H9 (cell line): ENCODE results near the gene PTP4A2. TPM values are rescaled to one million over a fixed set of nuclear protein-coding genes. Genes with fewer than 3 reads are reported as not detected.

Source experiments
- DNase-seq: peaks from one replicate; pipeline ENCODE4 v3.0.0-alpha.2; 2017
- H2AFZ ChIP-seq: one replicate; pipeline ENCODE4 v1.6.1; 2013; ENCODE audit warnings: mild to moderate bottlenecking, low read length, control low read depth, moderate library complexity
- H2AK5ac ChIP-seq: 2 replicates; pipeline ENCODE4 v1.6.1; 2013; ENCODE audit warnings: low read length, control low read depth, mixed read lengths; ENCODE audit not compliant: insufficient read length
- H2BK120ac ChIP-seq: one replicate; pipeline ENCODE4 v1.6.1; 2013; ENCODE audit warnings: low read depth, mild to moderate bottlenecking, low read length, control low read depth, inconsistent platforms; ENCODE audit not compliant: poor library complexity, severe bottlenecking
- H2BK12ac ChIP-seq: 2 replicates; pipeline ENCODE4 v1.6.1; 2013; ENCODE audit warnings: low read length, control low read depth, mixed read lengths, low read depth; ENCODE audit not compliant: insufficient read length
- H2BK15ac ChIP-seq: 2 replicates; pipeline ENCODE4 v1.6.1; 2013; ENCODE audit warnings: low read depth, low read length, control low read depth
- H2BK20ac ChIP-seq: one replicate; pipeline ENCODE4 v1.6.1; 2013; ENCODE audit warnings: low read depth, mild to moderate bottlenecking, low read length, control low read depth, inconsistent platforms; ENCODE audit not compliant: poor library complexity, severe bottlenecking
- H2BK5ac ChIP-seq: 2 replicates; pipeline ENCODE4 v1.6.1; 2013; ENCODE audit warnings: low read length, control low read depth, mixed read lengths; ENCODE audit not compliant: insufficient read length
- H3K14ac ChIP-seq: 2 replicates; pipeline ENCODE4 v1.6.1; 2013; ENCODE audit warnings: low read length, control low read depth; ENCODE audit not compliant: insufficient read depth
- H3K18ac ChIP-seq: 2 replicates; pipeline ENCODE4 v1.6.1; 2013; ENCODE audit warnings: low read depth, mild to moderate bottlenecking, mixed read lengths, low read length, control low read depth; ENCODE audit not compliant: insufficient read length
- H3K23ac ChIP-seq: 2 replicates; pipeline ENCODE4 v1.6.1; 2013; ENCODE audit warnings: low read length, control low read depth, mixed read lengths, low read depth; ENCODE audit not compliant: insufficient read length
- H3K23me2 ChIP-seq: 2 replicates; pipeline ENCODE4 v1.6.1; 2013; ENCODE audit warnings: low read depth, mild to moderate bottlenecking, mixed read lengths, low read length, control low read depth; ENCODE audit not compliant: insufficient read length, poor library complexity, severe bottlenecking
- H3K27ac ChIP-seq: 2 replicates; pipeline ENCODE4 v1.5.1; 2013; ENCODE audit warnings: low read length, control low read depth, mixed read lengths, low read depth; ENCODE audit not compliant: insufficient read length
- H3K27me3 ChIP-seq: 2 replicates; pipeline ENCODE4 v1.6.1; 2013; ENCODE audit warnings: low read length, control low read depth, inconsistent platforms; ENCODE audit not compliant: insufficient read depth
- H3K4ac ChIP-seq: 2 replicates; pipeline ENCODE4 v1.6.1; 2013; ENCODE audit warnings: low read depth, mild to moderate bottlenecking, control low read depth, inconsistent platforms, low read length, moderate library complexity
- H3K4me1 ChIP-seq: 2 replicates; pipeline ENCODE4 v1.6.1; 2013; ENCODE audit warnings: low read length, control low read depth, inconsistent platforms; ENCODE audit not compliant: insufficient read depth
- H3K4me2 ChIP-seq: 2 replicates; pipeline ENCODE4 v1.6.1; 2013; ENCODE audit warnings: low read length, control low read depth, mixed read lengths; ENCODE audit not compliant: insufficient read length, insufficient read depth
- H3K56ac ChIP-seq: 2 replicates; pipeline ENCODE4 v1.6.1; 2013; ENCODE audit warnings: low read depth, mild to moderate bottlenecking, mixed read lengths, low read length, control low read depth; ENCODE audit not compliant: insufficient read length
- H3K79me1 ChIP-seq: 2 replicates; pipeline ENCODE4 v1.6.1; 2013; ENCODE audit warnings: low read depth, mild to moderate bottlenecking, moderate library complexity, low read length, control low read depth, inconsistent platforms; ENCODE audit not compliant: insufficient read depth, poor library complexity, severe bottlenecking
- H3K79me2 ChIP-seq: 2 replicates; pipeline ENCODE4 v1.6.1; 2013; ENCODE audit warnings: low read length, control low read depth, inconsistent platforms; ENCODE audit not compliant: insufficient read depth
- H3K9ac ChIP-seq: 2 replicates; pipeline ENCODE4 v1.6.1; 2013; ENCODE audit warnings: low read length, control low read depth, mixed read lengths; ENCODE audit not compliant: insufficient read length; ENCODE audit errors: extremely low read depth
- H3K9me3 ChIP-seq: one replicate; pipeline ENCODE4 v1.6.1; 2013; ENCODE audit warnings: low read depth, low read length, inconsistent platforms; ENCODE audit not compliant: control insufficient read depth
- H3T11ph ChIP-seq: one replicate; pipeline ENCODE4 v1.6.1; 2013; ENCODE audit warnings: mild to moderate bottlenecking, low read length, control low read depth, inconsistent platforms
- H4K20me1 ChIP-seq: one replicate; pipeline ENCODE4 v1.6.1; 2013; ENCODE audit not compliant: control insufficient read depth, insufficient read length, insufficient read depth
- H4K5ac ChIP-seq: 2 replicates; pipeline ENCODE4 v1.6.1; 2013; ENCODE audit warnings: low read depth, mild to moderate bottlenecking, mixed read lengths, low read length, control low read depth; ENCODE audit not compliant: insufficient read length
- H4K8ac ChIP-seq: replicated peaks from 2 replicates; pipeline ENCODE4 v1.6.1; 2013; ENCODE audit warnings: low read length, control low read depth, mixed read lengths, low read depth; ENCODE audit not compliant: insufficient read length
- H4K91ac ChIP-seq: 2 replicates; pipeline ENCODE4 v1.6.1; 2013; ENCODE audit warnings: low read depth, mild to moderate bottlenecking, moderate library complexity, mixed read lengths, low read length, control low read depth; ENCODE audit not compliant: insufficient read length
- H3K27ac Mint-ChIP-seq, 3 experiments: 2 replicates in 2 of 3; 3 replicates in 1 of 3; pipeline ENCODE4 v1.8.0; 2020 to 2021; ENCODE audit warnings: mixed read lengths in 3 of 3, mild to moderate bottlenecking in 1 of 3, moderate library complexity in 1 of 3
- H3K27me3 Mint-ChIP-seq: 2 replicates; pipeline ENCODE4 v1.8.0; 2021; ENCODE audit warnings: low read depth, mild to moderate bottlenecking, moderate library complexity, mixed read lengths
- H3K36me3 Mint-ChIP-seq, 3 experiments: 2 replicates in 2 of 3; 3 replicates in 1 of 3; pipeline ENCODE4 v1.8.0; 2020 to 2021; ENCODE audit warnings: low read depth in 3 of 3, mixed read lengths in 3 of 3; ENCODE audit not compliant: insufficient read depth in 1 of 3
- H3K4me1 Mint-ChIP-seq, 2 experiments: 2 replicates each; pipeline ENCODE4 v1.8.0; 2020; ENCODE audit warnings: mixed read lengths in 2 of 2
- H3K4me3 Mint-ChIP-seq, 2 experiments: 2 replicates in 1 of 2; 3 replicates in 1 of 2; pipeline ENCODE4 v1.8.0; 2020 to 2021; ENCODE audit warnings: mild to moderate bottlenecking in 2 of 2, mixed read lengths in 2 of 2, moderate library complexity in 1 of 2
- H3K9me3 Mint-ChIP-seq, 2 experiments: 2 replicates in 1 of 2; 3 replicates in 1 of 2; pipeline ENCODE4 v1.8.0; 2020; ENCODE audit warnings: mild to moderate bottlenecking in 2 of 2, mixed read lengths in 2 of 2, moderate library complexity in 1 of 2
- WGBS: extraction: QIAGEN DNeasy Blood & Tissue Kit; methylation state at CpG from one replicate; pipeline ENCODE4 v1.1.7; 2013; ENCODE audit warnings: missing lambda C conversion rate, low lambda C conversion rate, mixed read lengths; ENCODE audit not compliant: insufficient read length; ENCODE audit errors: extremely low coverage; 5-methylcytosine and 5-hydroxymethylcytosine counted together
- total RNA-seq: library from RNA; stranded (reverse); gene quantifications from 2 replicates; pipeline ENCODE4 v1.2.1, GENCODE V29; 2021
- TF ChIP-seq, protein P1 (sequence below): fragments of 200-600 bp; sonication (generic); conservative IDR thresholded peaks from 3 replicates; pipeline ENCODE4 v1.8.0; 2021; ENCODE audit warnings: antibody characterized with exemption, mild to moderate bottlenecking

The PTP4A2 gene
- total RNA-seq, 1 experiment from 2014 or later = 192 TPM

DNA sequence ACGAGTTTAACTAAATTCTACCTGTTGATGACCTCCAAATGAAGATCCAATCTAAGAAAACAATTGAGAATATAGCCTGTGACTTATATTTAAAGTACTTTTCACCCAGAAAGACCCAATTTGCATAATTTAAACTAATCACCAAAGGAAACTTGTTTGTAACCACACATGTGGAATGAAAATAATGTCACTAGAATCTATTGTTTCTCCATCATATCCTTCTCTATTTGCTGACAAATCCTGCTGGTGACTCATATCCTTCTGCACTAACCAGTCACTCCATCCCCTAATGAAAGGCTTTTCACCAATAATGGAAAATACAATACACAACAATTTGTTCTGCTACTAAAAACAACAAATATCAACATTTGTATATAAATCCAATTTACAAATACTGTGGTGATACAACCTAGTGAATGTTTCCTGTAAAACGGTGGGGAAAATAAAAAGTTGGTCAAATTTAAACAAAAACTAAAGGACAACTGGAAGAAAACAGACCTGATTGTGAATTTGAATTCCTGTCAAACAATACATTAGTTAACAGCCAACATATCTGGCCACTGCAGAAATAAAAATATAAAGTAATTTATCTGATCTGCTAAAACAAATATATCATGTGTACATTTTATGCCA, 6.5 kb downstream of the PTP4A2 start:
- Histone ChIP-seq H3K9me3 (no peaks in the 10 kb centered on the region), H3K27ac (no peak overlapping the region), H3K79me1 (no peaks in the 10 kb centered on the region), H2BK5ac (no peak overlapping the region), H2BK20ac (no peak overlapping the region), H3K9ac (no peak overlapping the region), H2BK12ac (no peak overlapping the region), H3K4me2 (peak overlapping the region; percentile 29), H3K56ac (no peak overlapping the region), H3T11ph (no peak overlapping the region), H3K23me2 (no peaks in the 10 kb centered on the region), H3K4ac (no peak overlapping the region), H3K18ac (no peak overlapping the region), H3K79me2 (peaks cover 59% of the 10 kb centered on the region), H2BK15ac (no peak overlapping the region), H2AK5ac (no peak overlapping the region), H3K4me1 (peaks cover 7% of the 10 kb centered on the region; the same call in 1 of the 2 replicates), H2AFZ (no peak overlapping the region), H2BK120ac (no peak overlapping the region), H4K8ac (no peak overlapping the region), H3K23ac (no peak overlapping the region), H4K91ac (no peak overlapping the region), H3K14ac (no peak overlapping the region), H4K20me1 (no peaks in the 10 kb centered on the region), H3K27me3 (no peaks in the 10 kb centered on the region), H4K5ac (no peak overlapping the region)
- peak overlapping the region; percentile 3 to 17; a peak in 3 of 5 replicates for H3K4me3 Mint-ChIP-seq
- peaks cover 0 to 9% (median 2%) of the 10 kb centered on the region in 3 experiments; a peak in 2 of 7 replicates for H3K36me3 Mint-ChIP-seq
- H3K27me3 Mint-ChIP-seq = no peaks in the 10 kb centered on the region
- H3K4me1 Mint-ChIP-seq = peaks cover 64 to 74% of the 10 kb centered on the region in 2 experiments
- TF ChIP-seq, protein P1, sequence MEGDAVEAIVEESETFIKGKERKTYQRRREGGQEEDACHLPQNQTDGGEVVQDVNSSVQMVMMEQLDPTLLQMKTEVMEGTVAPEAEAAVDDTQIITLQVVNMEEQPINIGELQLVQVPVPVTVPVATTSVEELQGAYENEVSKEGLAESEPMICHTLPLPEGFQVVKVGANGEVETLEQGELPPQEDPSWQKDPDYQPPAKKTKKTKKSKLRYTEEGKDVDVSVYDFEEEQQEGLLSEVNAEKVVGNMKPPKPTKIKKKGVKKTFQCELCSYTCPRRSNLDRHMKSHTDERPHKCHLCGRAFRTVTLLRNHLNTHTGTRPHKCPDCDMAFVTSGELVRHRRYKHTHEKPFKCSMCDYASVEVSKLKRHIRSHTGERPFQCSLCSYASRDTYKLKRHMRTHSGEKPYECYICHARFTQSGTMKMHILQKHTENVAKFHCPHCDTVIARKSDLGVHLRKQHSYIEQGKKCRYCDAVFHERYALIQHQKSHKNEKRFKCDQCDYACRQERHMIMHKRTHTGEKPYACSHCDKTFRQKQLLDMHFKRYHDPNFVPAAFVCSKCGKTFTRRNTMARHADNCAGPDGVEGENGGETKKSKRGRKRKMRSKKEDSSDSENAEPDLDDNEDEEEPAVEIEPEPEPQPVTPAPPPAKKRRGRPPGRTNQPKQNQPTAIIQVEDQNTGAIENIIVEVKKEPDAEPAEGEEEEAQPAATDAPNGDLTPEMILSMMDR = no peak
- no peak for DNase-seq
- no CpG with 5 or more reads among the region's 2 CpGs for WGBS
- peak overlapping the region in 2 of 3 experiments; percentile 58 to 63; a peak in 3 of 7 replicates for H3K27ac Mint-ChIP-seq
- no peaks in the 10 kb centered on the region for H3K9me3 Mint-ChIP-seq
